HG03039 (cell line): ENCODE measurements around the gene MRPL53.
A peak's percentile ranks its signal among the peaks of the same experiment; 100 is the strongest.
"Not testable (repeated sequence)": the region's sequence is repeated elsewhere in the genome, so short reads cannot be mapped to it uniquely, and the experiment has no call there.

Experiments
- ATAC-seq: cut with Tn5 transposase; IDR thresholded peaks from one replicate; pipeline ENCODE4 v1.9.1; 2021; ENCODE audit warnings: mild to moderate bottlenecking, moderate library complexity; ENCODE audit not compliant: unreplicated experiment

The MRPL53 gene

DNA sequence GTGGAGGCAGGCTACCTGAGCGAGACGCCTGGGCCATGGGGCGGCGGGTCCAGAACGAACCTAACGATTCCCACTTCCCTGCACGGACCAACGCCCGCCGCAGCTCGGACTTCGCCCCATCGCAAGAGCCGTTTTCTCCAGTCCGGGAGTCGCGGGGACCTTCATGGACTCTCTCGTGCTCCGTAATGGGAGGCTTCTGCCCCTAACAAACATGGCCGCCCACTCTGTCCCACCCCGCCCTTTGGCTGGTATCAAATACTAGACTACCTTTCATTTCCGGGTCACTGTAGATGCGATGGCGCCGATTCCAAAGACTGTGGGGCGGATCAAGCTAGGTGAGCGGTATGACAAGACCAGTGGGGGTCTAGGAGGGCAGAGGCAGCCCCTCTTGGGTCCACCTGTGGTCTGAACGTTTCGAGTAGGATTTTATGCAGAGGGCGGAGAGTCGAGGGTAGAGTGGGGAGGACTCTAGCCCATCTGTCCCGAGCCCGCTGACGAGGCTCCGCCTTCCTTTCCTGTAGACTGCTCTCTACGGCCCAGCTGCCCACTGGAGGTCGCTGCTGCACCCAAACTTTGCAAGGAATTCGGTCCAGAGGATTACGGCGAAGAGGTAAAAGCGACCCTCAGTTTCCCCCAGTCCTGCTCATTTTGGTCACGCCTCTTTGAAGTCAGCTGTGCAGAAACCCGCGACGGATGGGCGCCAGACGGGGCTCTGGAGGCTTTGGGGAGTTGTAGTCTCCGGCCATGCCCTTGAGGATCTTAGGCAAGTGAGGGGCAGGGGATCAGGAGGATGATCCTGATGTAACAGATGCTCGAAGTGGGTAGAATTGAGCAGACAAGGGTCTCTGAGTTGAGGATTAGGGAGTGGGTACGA lies 10.6 kb upstream of the MRPL53 start, which contains the start of the genes CCDC142 and TTC31:
TSS of gene CCDC142 (minus strand) at position 198 of the 874 bp plus-strand sequence. CDS start at position 37, 161 bp downstream.
TSS of gene TTC31 (plus strand) at position 281 of the 874 bp plus-strand sequence. CDS start at position 296, 15 bp downstream.
- ATAC-seq = peak; percentile 78

DNA sequence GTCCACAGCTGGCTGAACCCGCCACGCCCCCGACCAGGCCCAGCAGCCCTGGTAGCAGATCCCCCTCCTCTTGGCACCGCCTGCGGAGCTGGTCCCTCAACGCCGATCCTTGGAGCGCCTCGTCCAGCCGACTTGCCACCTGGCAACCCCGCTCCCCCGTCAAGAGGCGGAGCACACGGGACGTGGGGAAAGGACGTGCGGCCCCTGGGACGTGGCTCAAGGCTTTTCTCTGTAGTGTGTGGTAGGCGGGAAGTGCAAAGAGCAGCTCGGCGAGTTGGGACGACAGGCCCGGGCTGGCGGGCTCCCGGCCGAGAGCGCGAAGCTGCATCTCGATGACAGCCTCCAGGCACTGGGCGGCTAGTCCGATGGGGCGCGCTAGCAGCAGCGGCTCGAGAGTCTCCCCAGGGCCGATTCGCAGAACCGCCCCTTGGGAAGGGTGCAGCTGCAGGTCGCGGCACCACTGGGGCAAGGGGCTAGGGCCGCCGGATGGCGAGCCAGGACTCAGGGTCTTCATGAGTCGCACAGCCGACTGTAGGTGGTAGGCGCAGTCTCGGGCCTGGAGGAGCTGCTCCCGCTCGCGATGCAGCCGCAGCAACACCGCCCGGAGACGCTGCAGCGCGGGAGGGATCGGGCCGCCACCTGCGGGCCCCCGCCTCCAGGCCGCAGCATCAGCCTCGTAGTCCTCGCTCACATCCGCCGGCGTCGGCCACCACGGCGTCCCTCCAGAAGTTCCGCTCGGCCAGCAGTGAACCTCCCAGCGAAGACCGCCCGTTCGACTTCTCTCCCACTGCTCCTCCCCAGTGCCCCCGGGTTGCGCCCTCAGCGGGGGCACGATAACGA lies 9.7 kb upstream of the MRPL53 start:
- ATAC-seq = peak; percentile 31

DNA sequence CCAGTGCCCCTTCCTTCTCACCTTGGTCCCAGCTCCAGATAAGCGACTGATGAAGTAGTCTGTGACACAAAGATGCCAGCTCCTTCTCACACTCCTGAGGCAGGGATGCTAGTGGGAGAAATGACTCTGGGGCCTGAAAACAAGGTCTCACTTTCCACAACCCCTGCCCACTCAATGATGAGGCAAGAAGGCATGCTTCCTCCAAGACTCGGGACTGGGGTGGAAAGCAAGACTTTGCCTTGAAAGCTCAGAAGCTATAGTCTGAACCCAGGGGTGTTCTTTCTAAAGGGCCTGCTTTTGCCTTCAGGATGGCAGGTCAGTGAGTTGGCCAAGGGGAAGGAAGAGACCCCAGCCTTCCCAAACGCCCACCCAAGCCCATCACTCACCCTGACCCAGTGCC lies 9.0 kb upstream of the MRPL53 start:
- no peak for ATAC-seq

DNA sequence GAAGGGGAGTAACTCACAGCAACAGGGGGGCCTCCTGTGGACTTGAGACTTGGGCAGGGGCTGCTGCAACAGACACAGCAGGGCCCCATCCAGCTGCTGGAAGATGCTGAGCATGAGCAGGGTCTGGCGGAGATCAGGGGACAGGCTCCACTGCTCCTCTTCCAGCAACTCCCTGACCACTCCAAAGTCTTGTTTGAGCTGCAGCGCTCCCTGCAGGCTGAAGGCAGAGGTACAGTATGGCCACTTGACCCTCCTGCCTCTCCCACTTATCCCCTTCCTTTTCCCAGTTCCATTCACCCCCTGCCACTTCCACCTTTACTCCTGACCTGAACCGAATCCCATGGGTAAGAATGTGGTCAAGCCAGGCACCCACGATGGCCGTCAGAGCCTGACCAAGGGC lies 2.4 kb upstream of the MRPL53 start:
- no peak for ATAC-seq

DNA sequence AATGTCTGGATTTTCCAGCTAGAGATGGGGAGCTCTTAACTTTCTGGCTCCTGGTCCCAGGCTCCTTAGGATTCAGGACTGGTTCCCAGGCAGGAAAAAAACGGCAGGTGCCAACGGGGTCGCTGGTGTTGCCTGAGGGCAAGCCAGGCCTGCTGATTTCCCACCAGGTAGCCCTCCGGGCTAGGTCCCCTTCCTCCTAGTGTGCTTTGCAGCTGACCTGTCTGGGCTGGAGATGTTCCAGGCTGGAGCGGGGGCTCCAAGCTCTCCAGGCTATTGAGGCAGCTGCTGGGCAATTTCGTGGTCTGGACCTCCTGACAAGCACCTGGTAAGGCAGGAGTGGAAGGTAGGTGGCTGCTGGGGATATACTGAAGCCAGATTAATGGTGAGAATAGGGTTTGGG lies 2.0 kb upstream of the MRPL53 start:
- no peak for ATAC-seq

DNA sequence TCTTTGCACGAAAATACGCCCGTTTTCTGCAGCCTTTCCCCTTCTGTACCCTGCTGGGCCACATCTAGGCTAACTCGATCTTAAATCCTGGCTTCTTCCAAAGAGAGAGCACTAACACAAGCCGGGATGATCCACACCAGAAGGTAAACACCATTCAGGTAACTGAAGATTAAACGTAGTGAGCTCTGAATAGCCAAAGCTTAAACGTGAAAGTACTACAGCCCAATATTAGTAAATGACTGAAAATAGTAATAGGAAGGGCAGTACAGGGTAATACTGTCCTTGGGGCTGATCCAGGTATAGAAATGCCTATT lies 422 bp upstream of the MRPL53 start:
- ATAC-seq = no peak

DNA sequence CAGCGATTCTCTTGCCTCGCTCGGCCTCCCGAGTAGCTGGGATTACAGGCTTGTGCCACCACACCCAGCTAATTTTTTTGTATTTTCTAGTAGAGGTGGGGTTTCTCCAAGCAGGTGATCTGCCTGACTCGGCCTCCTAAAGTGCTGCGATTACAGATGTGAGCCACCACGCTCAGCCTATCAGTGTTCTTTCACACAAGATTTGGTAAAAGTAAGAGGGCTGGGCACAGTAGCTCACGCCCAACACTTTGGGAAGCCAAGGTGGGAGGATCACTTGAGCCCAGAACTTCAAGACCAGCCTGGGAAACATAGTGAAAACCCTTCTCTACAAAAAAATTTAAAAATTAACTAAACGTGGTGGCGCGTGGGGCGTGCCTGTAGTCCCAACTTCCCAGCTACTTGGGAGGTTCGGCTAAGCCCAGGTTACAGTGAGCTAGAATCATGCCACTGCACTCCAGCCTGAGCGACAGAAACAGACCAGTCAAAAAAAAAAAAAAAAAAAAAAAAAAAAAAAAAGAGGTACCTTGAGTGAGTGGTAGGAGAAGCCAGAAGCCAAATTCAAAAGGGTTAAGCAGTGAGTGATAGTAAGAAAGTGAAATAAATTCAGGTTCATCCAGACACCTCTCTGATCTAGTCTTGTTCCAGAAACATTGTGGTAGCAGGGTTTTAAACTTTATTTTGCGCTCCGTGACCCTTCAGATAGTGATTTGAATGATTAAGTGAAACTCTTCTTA lies 981 bp downstream of the MRPL53 start:
- no peak for ATAC-seq

DNA sequence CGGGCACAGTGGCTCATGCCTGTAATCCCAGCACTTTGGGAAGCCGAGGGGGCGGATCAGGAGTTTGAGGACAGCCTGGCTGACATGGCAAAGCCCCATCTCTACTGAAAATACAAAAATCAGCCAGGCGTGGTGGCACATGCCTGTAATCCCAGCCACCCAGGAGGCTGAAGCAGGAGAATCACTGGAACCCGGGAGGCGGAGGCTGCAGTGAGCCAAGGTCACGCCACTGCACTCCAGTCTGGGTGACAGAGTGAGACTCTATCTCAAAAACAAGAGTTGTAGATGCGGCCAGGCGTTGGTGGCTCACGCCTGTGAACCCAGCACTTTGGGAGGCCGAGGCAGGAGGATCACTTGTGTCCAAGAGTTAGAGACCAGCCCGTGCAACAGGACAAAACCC lies 1.7 kb downstream of the MRPL53 start:
- ATAC-seq = not testable (repeated sequence)

DNA sequence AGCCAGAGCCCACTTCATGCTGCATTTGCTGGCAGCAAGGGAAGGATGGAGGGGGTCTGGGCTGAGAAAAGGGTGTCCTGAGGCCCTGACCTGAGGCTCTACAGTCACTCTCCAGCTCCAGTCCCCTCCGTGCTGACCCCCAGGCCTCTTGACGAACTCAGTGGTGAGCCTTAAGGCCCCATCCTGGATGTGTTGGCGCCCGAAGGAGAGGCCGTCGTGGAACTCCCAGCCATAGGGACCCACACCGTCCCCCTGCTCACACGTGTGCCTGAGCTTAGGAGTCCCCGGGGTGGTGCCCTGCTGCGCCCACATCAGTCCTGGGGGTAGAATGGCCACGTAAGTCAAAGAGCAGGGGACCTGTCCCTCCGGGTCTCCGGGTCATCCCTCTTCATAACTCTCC lies 8.1 kb downstream of the MRPL53 start:
- ATAC-seq = no peak

DNA sequence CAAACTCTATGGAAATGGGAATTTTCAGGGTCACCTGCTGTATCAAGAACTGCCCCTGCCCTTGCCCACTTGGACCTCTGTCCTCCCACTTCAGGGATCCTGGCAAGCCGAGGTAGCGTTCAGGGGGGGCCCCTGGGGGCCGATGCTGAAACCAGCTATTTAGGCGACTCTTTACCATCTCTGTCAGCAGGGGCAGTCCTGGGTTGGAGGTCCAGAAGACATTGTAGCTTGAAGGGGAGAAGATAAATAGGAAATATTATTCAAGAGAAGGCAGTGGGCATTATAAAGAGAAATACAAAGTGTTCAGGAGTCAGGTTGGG lies 9.7 kb downstream of the MRPL53 start:
- no peak for ATAC-seq

DNA sequence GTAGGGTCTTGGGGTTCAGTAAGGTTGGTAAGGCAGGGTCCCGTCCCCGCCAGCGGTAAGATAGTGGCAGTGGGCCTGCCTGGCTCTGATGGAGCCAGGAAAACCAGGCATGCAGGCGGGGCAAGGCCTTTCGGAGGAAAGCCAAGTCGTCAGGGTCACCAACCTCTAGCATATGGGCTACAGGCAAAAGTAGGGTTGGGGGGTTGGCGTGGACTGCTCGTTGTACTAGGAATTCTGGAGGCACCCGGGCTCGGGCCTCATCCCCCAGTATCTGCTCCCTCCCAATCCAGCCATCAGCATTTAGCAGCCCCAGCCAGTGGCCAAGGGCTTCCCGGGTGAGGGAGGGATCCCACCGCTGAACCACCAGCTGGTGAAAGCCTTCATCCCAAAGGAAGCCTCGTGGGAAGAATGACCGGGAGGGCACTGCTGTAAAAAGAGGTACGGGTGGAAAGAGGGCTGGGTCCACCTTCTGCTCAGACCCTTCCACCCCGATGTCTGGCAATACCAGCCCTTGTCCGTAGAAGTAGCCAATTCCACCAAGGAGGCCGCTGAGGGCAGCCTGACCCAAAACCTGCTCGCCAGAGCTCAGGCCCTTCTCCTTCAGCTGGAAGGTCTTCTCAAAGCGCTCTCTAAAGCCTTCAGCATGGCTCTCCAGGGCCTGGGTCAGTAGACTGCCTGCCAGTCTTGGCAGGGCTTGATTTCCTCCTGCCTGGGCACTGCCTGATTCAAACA lies 10.3 kb downstream of the MRPL53 start:
- ATAC-seq = no peak

DNA sequence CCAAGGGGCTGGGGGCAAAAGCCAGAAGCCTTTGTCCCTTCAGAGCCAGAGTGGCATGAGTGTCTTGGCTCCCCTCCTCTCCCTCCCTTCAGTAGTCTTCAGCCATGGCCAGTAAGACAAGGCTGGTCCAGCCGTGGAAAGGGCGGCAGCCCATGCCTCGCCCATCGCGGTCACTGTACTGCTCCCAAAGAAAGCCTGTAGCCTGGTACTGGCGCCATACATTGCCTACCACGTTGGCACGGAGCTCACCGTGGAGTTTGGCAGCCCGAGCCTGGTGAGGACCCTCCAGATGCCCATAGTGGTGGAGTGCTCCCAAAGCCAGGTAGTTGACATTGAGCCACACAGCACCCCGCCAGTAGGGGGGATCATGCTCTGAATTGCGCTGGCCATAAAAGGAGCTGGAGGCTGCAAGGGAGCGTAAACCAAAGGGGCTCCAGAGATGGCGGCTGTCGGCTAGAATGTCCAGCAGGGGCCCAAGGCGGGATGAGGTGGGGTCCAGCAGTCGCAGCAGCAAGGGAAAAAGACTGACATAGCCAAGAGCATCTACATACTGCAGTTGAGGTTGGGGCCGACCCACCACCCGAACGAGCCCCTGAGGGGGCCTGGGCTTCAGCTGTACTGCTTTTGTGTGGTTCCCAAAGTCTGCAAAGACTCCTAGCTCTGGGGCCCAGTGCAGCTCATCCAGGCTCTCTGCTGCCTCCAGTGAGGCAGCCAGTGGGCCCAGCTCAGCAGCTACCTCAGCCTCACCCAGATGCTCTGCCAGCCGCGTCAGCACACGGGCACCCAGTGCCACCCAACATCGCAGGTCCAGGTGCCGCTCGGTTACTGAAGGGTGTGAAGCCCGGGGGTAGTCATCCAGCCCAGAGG lies 11.1 kb downstream of the MRPL53 start:
- ATAC-seq = no peak

DNA sequence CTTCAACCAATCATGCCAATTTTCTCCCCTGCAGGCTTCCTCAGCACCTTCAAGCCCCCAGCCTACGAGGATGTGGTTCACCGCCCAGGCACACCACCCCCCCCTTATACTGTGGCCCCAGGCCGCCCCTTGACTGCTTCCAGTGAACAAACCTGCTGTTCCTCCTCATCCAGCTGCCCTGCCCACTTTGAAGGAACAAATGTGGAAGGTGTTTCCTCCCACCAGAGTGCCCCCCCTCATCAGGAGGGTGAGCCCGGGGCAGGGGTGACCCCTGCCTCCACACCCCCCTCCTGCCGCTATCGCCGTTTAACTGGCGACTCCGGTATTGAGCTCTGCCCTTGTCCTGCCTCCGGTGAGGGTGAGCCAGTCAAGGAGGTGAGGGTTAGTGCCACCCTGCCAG lies 12.3 kb downstream of the MRPL53 start:
- not testable (repeated sequence) for ATAC-seq

DNA sequence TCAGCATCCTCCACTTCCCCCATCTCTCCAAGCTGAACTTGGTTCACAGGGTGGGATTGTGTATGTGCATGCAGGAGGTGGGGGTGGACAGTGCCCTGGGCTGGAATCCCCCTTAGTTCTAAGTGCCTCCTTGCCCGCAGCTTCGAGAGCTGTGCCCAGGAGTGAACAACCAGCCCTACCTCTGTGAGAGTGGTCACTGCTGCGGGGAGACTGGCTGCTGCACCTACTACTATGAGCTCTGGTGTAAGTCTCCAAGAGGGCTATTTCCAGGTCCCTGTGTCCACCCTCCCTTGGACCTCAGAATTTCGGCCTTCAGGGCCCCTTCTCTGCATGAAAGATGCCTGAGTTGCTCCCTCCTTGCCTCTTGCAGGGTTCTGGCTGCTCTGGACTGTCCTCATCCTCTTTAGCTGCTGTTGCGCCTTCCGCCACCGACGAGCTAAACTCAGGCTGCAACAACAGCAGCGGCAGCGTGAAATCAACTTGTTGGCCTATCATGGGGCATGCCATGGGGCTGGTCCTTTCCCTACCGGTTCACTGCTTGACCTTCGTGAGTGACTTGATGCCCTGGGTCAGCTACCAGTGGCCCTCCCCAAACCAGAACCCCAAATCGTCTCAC lies 12.9 kb downstream of the MRPL53 start:
- ATAC-seq = not testable (repeated sequence)

DNA sequence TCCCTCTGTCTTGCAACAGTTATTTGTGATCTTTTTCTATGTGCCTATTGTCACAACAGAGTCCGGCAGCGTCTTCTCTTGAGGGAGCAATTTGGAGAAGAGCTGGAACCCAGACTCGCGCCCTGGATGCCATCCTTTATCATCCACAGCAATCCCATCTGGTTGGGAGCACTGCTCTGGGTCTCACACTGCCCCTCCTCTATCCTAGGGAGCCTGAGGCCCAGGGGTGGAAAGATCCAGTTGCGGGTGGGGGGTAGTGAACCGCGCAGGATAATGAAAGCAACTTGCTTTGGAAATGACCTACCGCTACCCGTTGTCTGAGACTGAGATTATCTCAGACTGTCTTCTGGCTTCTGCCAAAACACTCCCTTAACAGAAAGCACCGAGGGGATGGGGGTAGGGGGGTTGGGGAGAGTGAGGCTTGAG lies 13.5 kb downstream of the MRPL53 start:
- ATAC-seq = no peak

DNA sequence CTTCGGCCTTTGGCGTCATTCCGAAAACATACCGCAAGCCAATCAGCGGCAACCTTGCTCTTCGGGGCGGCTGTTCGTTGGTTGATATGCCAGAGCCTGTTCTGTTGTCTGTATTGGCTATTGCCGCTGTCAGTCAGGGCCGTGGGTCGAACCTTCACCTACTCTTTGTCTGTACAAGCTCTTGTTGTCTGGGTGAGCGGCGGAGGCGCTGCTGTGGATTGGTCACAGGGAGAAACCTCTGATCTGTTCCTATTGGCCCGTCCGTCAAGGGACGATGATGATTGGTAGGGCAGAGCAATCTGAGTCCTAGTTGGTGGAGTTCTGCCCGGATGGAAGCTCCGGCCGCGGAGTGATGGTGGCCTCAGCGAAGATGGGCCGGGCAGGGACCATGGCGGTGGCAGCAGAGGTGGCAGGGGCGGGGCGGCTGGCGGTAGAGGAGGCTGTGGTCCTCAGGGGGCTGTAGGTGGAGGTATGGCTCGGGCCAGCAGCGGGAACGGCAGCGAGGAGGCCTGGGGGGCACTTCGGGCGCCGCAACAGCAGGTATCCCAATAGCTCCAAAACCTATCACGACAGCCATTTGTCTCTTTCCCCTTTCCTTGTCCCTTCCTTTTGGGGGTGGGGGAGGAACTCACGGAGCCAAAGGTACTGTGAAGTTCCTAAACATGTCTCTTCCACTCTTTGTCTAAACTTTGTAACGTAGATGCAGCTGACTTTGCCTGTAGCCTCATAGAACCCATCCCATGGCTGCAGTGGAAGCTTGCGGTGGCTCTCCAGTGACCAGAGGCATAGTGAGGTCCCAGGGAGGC lies 14.1 kb downstream of the MRPL53 start, which contains the start of gene WBP1:
TSS of gene WBP1 (plus strand) at position 307 of the 806 bp plus-strand sequence. CDS start at position 472, 165 bp downstream.
- ATAC-seq = peak; percentile 77

DNA sequence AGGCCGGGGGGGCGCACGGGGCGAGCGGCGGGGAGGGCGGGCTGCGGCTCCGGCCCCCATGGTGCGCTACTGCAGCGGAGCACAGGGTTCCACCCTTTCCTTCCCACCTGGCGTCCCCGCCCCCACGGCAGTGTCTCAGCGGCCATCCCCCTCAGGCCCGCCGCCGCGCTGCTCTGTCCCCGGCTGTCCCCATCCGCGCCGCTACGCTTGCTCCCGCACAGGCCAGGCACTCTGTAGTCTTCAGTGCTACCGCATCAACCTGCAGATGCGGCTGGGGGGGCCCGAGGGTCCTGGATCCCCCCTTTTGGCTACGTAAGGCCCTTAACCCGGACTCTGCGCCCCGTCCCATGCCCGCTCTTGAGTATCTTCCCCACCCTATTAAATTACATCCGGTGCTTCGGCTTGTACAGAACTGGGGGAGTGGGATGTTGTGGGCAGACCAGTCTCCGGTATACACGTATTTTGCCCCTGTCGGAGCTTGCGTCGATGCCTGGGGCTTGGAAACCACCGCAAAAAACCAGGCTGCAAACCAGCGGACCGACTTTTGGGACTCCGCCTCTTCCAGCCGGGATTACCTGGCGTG lies 14.8 kb downstream of the MRPL53 start:
- peak; percentile 28 for ATAC-seq

DNA sequence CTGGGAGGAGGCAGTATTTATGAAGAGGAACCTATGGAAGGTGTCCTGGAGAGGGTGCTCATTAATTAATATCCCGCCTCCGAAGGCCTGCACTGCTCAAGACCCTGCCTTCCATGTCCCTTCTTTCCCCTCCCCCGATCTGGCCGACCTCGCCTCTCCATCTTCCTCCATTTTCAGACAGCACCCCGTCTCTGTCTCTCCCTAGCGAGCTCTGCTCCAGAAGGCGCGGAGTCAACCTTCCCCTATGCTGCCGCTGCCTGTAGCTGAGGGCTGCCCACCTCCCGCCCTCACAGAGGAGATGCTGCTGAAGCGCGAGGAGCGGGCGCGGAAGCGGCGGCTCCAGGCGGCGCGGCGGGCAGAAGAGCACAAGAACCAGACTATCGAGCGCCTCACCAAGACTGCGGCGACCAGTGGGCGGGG lies 15.3 kb downstream of the MRPL53 start:
- no peak for ATAC-seq
